M059J (cell line): ENCODE measurements around the gene PRELID2. TPM values are rescaled to one million over a fixed set of nuclear protein-coding genes. Genes with fewer than 3 reads are reported as not detected.
"Not testable (repeated sequence)": the region's sequence is repeated elsewhere in the genome, so short reads cannot be mapped to it uniquely, and the experiment has no call there.

Source experiments
- DNase-seq: peaks from one replicate; pipeline ENCODE4 v3.0.0-alpha.2; 2012; ENCODE audit warnings: low read depth
- total RNA-seq: library from RNA; depleted of rRNA; stranded (reverse); fragments of >200 nt; shearing (Covaris generic); gene quantifications from 2 replicates; pipeline ENCODE4 v1.2.3, GENCODE V29; 2014; rRNA removed

Gene PRELID2
- total RNA-seq, result 15.0 and 15.5 TPM in 2 replicates

- peak; percentile 90 for DNase-seq
These were observed at the start of gene PRELID2 for GRCh38 chr5:145834917-145835847. PRELID2 (minus strand) TSS chr5:145835342; CDS start chr5:145835251, 91 bp downstream.

- no peak for DNase-seq
These were observed 39.6 kb upstream of the PRELID2 start for GRCh38 chr5:145874765-145875164.

GRCh38 chr5:145872914-145873313 lies 37.8 kb upstream of the PRELID2 start, which contains the start of gene GRXCR2:
GRXCR2 (minus strand) TSS chr5:145873014; CDS start chr5:145872968, 46 bp downstream.
- no peak for DNase-seq

GRCh38 chr5:145872486-145872885 lies 37.3 kb upstream of the PRELID2 start:
- no peak for DNase-seq

GRCh38 chr5:145869753-145870152 lies 34.6 kb upstream of the PRELID2 start:
- DNase-seq, result no peak

- DNase-seq, result no peak
These were observed 32.7 kb upstream of the PRELID2 start for GRCh38 chr5:145867806-145868205.

GRCh38 chr5:145864432-145864831 lies 29.3 kb upstream of the PRELID2 start:
- DNase-seq, result not testable (repeated sequence)

- no peak for DNase-seq
These were observed 27.9 kb upstream of the PRELID2 start for GRCh38 chr5:145863003-145863402.

- DNase-seq, result no peak
These were observed 24.8 kb upstream of the PRELID2 start for GRCh38 chr5:145859897-145860296.

- DNase-seq, result no peak
These were observed 24.3 kb upstream of the PRELID2 start for GRCh38 chr5:145859453-145859852.

GRCh38 chr5:145858959-145859358 lies 23.8 kb upstream of the PRELID2 start:
- no peak for DNase-seq

- peak; percentile 46 for DNase-seq
These were observed 21.2 kb upstream of the PRELID2 start for GRCh38 chr5:145856285-145856818.

GRCh38 chr5:145855763-145856267 lies 20.7 kb upstream of the PRELID2 start:
- peak; percentile 30 for DNase-seq

- peak; percentile 88 for DNase-seq
These were observed 19.6 kb upstream of the PRELID2 start for GRCh38 chr5:145854651-145855258.

GRCh38 chr5:145853781-145854376 lies 18.7 kb upstream of the PRELID2 start:
- DNase-seq, result no peak

GRCh38 chr5:145852990-145853389 lies 17.8 kb upstream of the PRELID2 start:
- no peak for DNase-seq

GRCh38 chr5:145848854-145849253 lies 13.7 kb upstream of the PRELID2 start:
- peak; percentile 84 for DNase-seq

GRCh38 chr5:145847499-145848497 lies 12.7 kb upstream of the PRELID2 start:
- DNase-seq, result peak; percentile 88

- DNase-seq, result no peak
These were observed 10.9 kb upstream of the PRELID2 start for GRCh38 chr5:145846081-145846480.

GRCh38 chr5:145841299-145841698 lies 6.2 kb upstream of the PRELID2 start:
- DNase-seq, result no peak
